ENCODE data around the gene QRICH2. TPM values are rescaled to one million over a fixed set of nuclear protein-coding genes. Genes with fewer than 3 reads are reported as not detected.

Gene QRICH2
- total RNA-seq, 4 donors from 2014 or later = 2.0 to 8.4 (median 5.2) TPM

GRCh38 chr17:76292567-76292966 lies 15.5 kb downstream of the QRICH2 start:
- no peak for DNase-seq (ENCODE audit: low spot score in 2 of 2)
- 100% methylated on average over 1 to 3 of the region's 4 CpGs for WGBS, 2 donors
- TF ChIP-seq EP300 (IDR thresholded peaks at IDR 0.05) = no peak
- TF ChIP-seq CTCF (IDR thresholded peaks at IDR 0.05) = no peak
- no peak for TF ChIP-seq POLR2A (IDR thresholded peaks at IDR 0.05)
- Histone ChIP-seq H3K27ac (no peak overlapping the region), H3K27me3 (no peaks in the 10 kb centered on the region), H3K36me3 (peaks cover 0 to 51% (median 0%) of the 10 kb centered on the region in 3 donors), H3K4me1 (peaks cover 0 to 6% (median 0%) of the 10 kb centered on the region in 4 donors), H3K9me3 (no peaks in the 10 kb centered on the region), H3K4me3 (no peak overlapping the region)

GRCh38 chr17:76281573-76282371 lies 26.3 kb downstream of the QRICH2 start:
- H3K4me1 ChIP-seq = peaks cover 0 to 8% (median 4%) of the 10 kb centered on the region in 4 donors
- no peak for DNase-seq (ENCODE audit: low spot score in 2 of 2)
- no peak overlapping the region for H3K4me3 ChIP-seq
- H3K27me3 ChIP-seq = no peaks in the 10 kb centered on the region
- no peaks in the 10 kb centered on the region for H3K9me3 ChIP-seq
- no peak overlapping the region for H3K27ac ChIP-seq
- peaks cover 0 to 43% (median 0%) of the 10 kb centered on the region in 3 donors for H3K36me3 ChIP-seq
- TF ChIP-seq CTCF (IDR thresholded peaks at IDR 0.05) = no peak
- TF ChIP-seq POLR2A (IDR thresholded peaks at IDR 0.05) = no peak
- peak in 1 of 2 donors; percentile 12 for TF ChIP-seq EP300 (IDR thresholded peaks at IDR 0.05)
- 78 to 79% methylated on average over 9 to 22 of the region's 23 CpGs for WGBS, 2 donors

GRCh38 chr17:76280650-76281049 lies 27.4 kb downstream of the QRICH2 start:
- DNase-seq (ENCODE audit: low spot score in 2 of 2) = no peak
- H3K27ac ChIP-seq = no peak overlapping the region
- no peaks in the 10 kb centered on the region for H3K9me3 ChIP-seq
- TF ChIP-seq EP300 (IDR thresholded peaks at IDR 0.05) (no peak), POLR2A (IDR thresholded peaks at IDR 0.05) (no peak), CTCF (IDR thresholded peaks at IDR 0.05) (no peak)
- no peaks in the 10 kb centered on the region for H3K27me3 ChIP-seq
- peaks cover 0 to 8% (median 4%) of the 10 kb centered on the region in 4 donors for H3K4me1 ChIP-seq
- H3K36me3 ChIP-seq = peaks cover 0 to 49% (median 0%) of the 10 kb centered on the region in 3 donors
- H3K4me3 ChIP-seq = no peak overlapping the region
- WGBS, 2 donors = 92 to 93% methylated on average over 9 to 15 of the region's 15 CpGs

- H3K4me3 ChIP-seq = no peak overlapping the region
- peaks cover 0 to 44% (median 0%) of the 10 kb centered on the region in 3 donors for H3K36me3 ChIP-seq
- DNase-seq (ENCODE audit: low spot score in 2 of 2) = no peak
- peaks cover 0 to 8% (median 4%) of the 10 kb centered on the region in 4 donors for H3K4me1 ChIP-seq
- no peaks in the 10 kb centered on the region for H3K27me3 ChIP-seq
- no peaks in the 10 kb centered on the region for H3K9me3 ChIP-seq
- 82 to 91% methylated on average over 14 to 15 of the region's 15 CpGs for WGBS, 2 donors
- no peak overlapping the region for H3K27ac ChIP-seq
- no peak for TF ChIP-seq EP300 (IDR thresholded peaks at IDR 0.05)
- TF ChIP-seq POLR2A (IDR thresholded peaks at IDR 0.05) = no peak
- TF ChIP-seq CTCF (IDR thresholded peaks at IDR 0.05) = no peak
These were observed 28.3 kb downstream of the QRICH2 start for GRCh38 chr17:76279742-76280287.

Measured in tibial nerve (tissue), 4 donors.